ENCODE data around the gene LTBP1. TPM values are rescaled to one million over a fixed set of nuclear protein-coding genes. Genes with fewer than 3 reads are reported as not detected.

LTBP1 gene
- total RNA-seq, 5 donors from 2014 or later (not counting 1 experiment from before 2014, with no cell fraction given): 0.16 to 0.76 (median 0.43) TPM

DNA sequence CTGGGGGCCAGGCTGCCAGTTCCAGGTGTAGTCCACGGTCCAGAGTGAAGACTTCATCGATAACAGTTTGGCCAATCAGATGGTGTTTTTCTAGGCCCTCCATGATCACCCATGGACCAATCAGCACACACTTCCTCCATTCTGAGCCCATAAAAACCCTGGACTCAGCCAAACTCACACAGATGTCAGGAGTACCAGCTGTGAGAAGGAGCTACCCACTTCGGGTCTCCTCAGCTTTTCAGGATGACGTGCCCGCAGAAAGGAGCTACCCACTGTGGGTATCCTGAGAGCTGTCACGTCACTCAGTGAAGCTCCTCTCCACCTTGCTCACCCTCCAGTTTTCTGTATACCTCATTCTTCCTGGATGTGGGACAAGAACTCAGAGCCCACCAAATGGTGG lies 319.7 kb downstream of the LTBP1 start:
- H3K4me3 Mint-ChIP-seq: no peak overlapping the region
- ATAC-seq (replicated peaks in 1 of 4): no peak
- WGBS (ENCODE audit: insufficient coverage): 100% methylated on average over 6 of the region's 6 CpGs

DNA sequence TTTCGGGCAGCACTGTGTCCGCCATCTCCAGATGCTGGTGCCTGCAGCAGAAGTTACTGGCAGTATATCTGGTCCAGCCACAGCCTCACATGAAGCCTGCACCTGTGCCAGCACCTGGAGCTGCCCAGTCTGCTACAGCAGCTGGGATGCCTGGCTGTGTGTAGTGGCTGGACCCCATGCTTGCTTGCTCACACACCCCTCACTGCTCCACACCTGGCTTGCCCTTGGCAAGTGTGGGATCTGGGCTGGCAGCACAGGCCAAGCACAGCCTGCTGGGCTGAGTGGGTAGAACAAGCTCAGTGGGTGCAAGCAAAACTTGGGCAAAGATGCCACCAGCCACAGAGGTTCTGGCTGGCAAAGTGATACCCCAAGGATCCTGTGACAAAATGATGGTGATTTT lies 320.3 kb downstream of the LTBP1 start:
- H3K4me3 Mint-ChIP-seq: no peak overlapping the region
- Histone ChIP-seq H3K9me3 (no peaks in the 10 kb centered on the region), H3K4me1 (ENCODE audit: control insufficient read depth in 1 of 2, extremely low read depth in 1 of 2, insufficient read depth in 2 of 2, low read length in 2 of 2) (no peaks in the 10 kb centered on the region), H3K27ac (ENCODE audit: low read length) (no peak overlapping the region), H3K27me3 (replicated peaks in 1 of 2; ENCODE audit: control insufficient read depth in 2 of 2, extremely low read depth in 1 of 2, insufficient read depth in 2 of 2, low read length in 1 of 2) (peaks cover 0 to 5% of the 10 kb centered on the region in 2 experiments), H3K4me3 (ENCODE audit: control insufficient read depth in 1 of 2, extremely low read depth in 1 of 2, low read length in 1 of 2) (no peak overlapping the region), H3K36me3 (ENCODE audit: control insufficient read depth in 2 of 2, extremely low read depth in 1 of 2, insufficient read depth in 1 of 2, low read length in 1 of 2) (no peaks in the 10 kb centered on the region)
- H3K27me3 Mint-ChIP-seq: peaks cover 3% of the 10 kb centered on the region in 2 donors
- ChIA-PET CTCF (no interaction called here), POLR2A (no interaction called here)
- H3K4me1 Mint-ChIP-seq: peaks cover 0 to 6% (median 3%) of the 10 kb centered on the region in 3 donors
- ATAC-seq (replicated peaks in 1 of 4): no peak
- WGBS (ENCODE audit: insufficient coverage): 92% methylated on average over 2 of the region's 2 CpGs
- DNase-seq: no peak
- H3K9me3 Mint-ChIP-seq: no peaks in the 10 kb centered on the region
- no peak overlapping the region for H3K27ac Mint-ChIP-seq
- no peaks in the 10 kb centered on the region for H3K36me3 Mint-ChIP-seq

More for the DNA sequence above, 319.7 kb downstream of the LTBP1 start:
- H3K9me3 ChIP-seq: no peaks in the 10 kb centered on the region
- DNase-seq: no peak
- peaks cover 0 to 5% of the 10 kb centered on the region in 2 experiments for H3K27me3 ChIP-seq (replicated peaks in 1 of 2; ENCODE audit: control insufficient read depth in 2 of 2, extremely low read depth in 1 of 2, insufficient read depth in 2 of 2, low read length in 1 of 2)
- CTCF ChIA-PET: no interaction called here
- Mint-ChIP-seq H3K9me3 (no peaks in the 10 kb centered on the region), H3K27ac (no peak overlapping the region), H3K27me3 (peaks cover 3% of the 10 kb centered on the region in 2 donors), H3K36me3 (no peaks in the 10 kb centered on the region), H3K4me1 (peaks cover 0 to 3% (median 0%) of the 10 kb centered on the region in 3 donors)
- no peaks in the 10 kb centered on the region for H3K36me3 ChIP-seq (ENCODE audit: control insufficient read depth in 2 of 2, extremely low read depth in 1 of 2, insufficient read depth in 1 of 2, low read length in 1 of 2)
- no peak overlapping the region for H3K27ac ChIP-seq (ENCODE audit: low read length)
- H3K4me1 ChIP-seq (ENCODE audit: control insufficient read depth in 1 of 2, extremely low read depth in 1 of 2, insufficient read depth in 2 of 2, low read length in 2 of 2): no peaks in the 10 kb centered on the region
- no peak overlapping the region for H3K4me3 ChIP-seq (ENCODE audit: control insufficient read depth in 1 of 2, extremely low read depth in 1 of 2, low read length in 1 of 2)
- POLR2A ChIA-PET: no interaction called here

DNA sequence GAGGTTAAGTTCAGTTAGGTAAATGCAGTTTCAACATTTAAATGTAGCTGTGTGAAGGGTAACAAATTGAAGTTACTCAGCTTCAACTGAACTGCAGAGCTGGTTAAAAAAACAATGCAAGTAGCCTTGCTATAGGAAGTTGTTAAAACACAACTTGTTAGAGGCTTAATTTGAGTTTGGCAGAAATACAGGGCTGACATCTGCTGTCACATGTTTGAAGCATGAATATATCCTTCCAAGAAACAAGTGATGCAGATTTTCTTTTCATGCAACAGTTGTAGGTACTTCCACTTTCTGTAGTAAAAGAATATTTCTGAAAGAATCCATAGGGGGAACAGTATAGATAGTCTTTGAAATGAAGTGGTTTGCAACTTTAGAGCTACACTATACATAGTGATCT lies 321.0 kb downstream of the LTBP1 start:
- Mint-ChIP-seq H3K9me3 (no peaks in the 10 kb centered on the region), H3K27ac (no peak overlapping the region), H3K4me3 (no peak overlapping the region), H3K27me3 (peaks cover 3% of the 10 kb centered on the region in 2 donors), H3K36me3 (no peaks in the 10 kb centered on the region), H3K4me1 (peaks cover 0 to 8% (median 5%) of the 10 kb centered on the region in 3 donors)
- Histone ChIP-seq H3K4me1 (ENCODE audit: control insufficient read depth in 1 of 2, extremely low read depth in 1 of 2, insufficient read depth in 2 of 2, low read length in 2 of 2) (peaks cover 0 to 3% of the 10 kb centered on the region in 2 experiments), H3K36me3 (ENCODE audit: control insufficient read depth in 2 of 2, extremely low read depth in 1 of 2, insufficient read depth in 1 of 2, low read length in 1 of 2) (no peaks in the 10 kb centered on the region), H3K4me3 (ENCODE audit: control insufficient read depth in 1 of 2, extremely low read depth in 1 of 2, low read length in 1 of 2) (no peak overlapping the region), H3K9me3 (no peaks in the 10 kb centered on the region), H3K27me3 (replicated peaks in 1 of 2; ENCODE audit: control insufficient read depth in 2 of 2, extremely low read depth in 1 of 2, insufficient read depth in 2 of 2, low read length in 1 of 2) (peaks cover 0 to 5% of the 10 kb centered on the region in 2 experiments), H3K27ac (ENCODE audit: low read length) (no peak overlapping the region)
- ChIA-PET CTCF (no interaction called here), POLR2A (interaction anchor here in 1 of 2 donors (0.6 kb wide), 1 partner anchor 273 kb away, joined by 3 read pairs; no protein-coding TSS in a partner anchor)
- ATAC-seq (replicated peaks in 1 of 4): no peak
- DNase-seq: no peak

DNA sequence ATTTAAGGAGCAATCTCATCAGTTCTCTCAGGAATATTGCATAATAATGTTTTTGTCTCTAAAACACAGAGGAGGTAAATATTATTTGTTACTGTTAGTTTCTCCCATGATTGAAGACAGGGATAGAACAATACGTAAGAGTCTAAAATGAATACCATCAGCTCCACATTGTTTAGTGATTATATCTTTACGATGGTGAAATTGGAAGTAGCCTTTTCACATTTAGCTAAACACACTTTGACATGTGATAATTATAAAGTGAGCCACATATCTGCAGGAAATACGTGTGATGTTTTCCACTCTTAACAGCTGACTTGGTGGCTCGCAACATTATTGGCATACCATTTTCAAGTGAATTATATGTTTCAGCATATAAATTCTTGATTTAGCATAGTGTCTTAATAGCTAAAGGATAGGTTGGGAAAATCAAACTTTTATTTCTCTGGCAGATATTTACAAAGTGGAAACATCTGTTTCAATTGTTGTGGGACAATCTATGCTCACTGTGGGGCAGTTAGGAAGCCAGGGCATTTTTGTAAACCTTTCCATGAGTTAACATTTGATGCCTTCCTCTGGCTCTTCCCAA lies 321.6 kb downstream of the LTBP1 start:
- no CpG with 5 or more reads among the region's 4 CpGs for WGBS (ENCODE audit: insufficient coverage)
- Histone ChIP-seq H3K27me3 (replicated peaks in 1 of 2; ENCODE audit: control insufficient read depth in 2 of 2, extremely low read depth in 1 of 2, insufficient read depth in 2 of 2, low read length in 1 of 2) (peaks cover 0 to 5% of the 10 kb centered on the region in 2 experiments), H3K36me3 (ENCODE audit: control insufficient read depth in 2 of 2, extremely low read depth in 1 of 2, insufficient read depth in 1 of 2, low read length in 1 of 2) (no peaks in the 10 kb centered on the region), H3K9me3 (no peaks in the 10 kb centered on the region), H3K4me3 (ENCODE audit: control insufficient read depth in 1 of 2, extremely low read depth in 1 of 2, low read length in 1 of 2) (no peak overlapping the region), H3K27ac (ENCODE audit: low read length) (no peak overlapping the region), H3K4me1 (ENCODE audit: control insufficient read depth in 1 of 2, extremely low read depth in 1 of 2, insufficient read depth in 2 of 2, low read length in 2 of 2) (peaks cover 0 to 3% of the 10 kb centered on the region in 2 experiments)
- Mint-ChIP-seq H3K4me1 (peaks cover 0 to 12% (median 5%) of the 10 kb centered on the region in 3 donors), H3K9me3 (no peaks in the 10 kb centered on the region), H3K36me3 (no peaks in the 10 kb centered on the region), H3K4me3 (no peak overlapping the region), H3K27ac (no peak overlapping the region), H3K27me3 (peaks cover 0 to 3% of the 10 kb centered on the region in 2 donors)
- ChIA-PET POLR2A (interaction anchor here in 1 of 2 donors (0.6 kb wide), 1 partner anchor 273 kb away, joined by 3 read pairs; no protein-coding TSS in a partner anchor), CTCF (interaction anchor here in 1 of 2 donors (0.6 kb wide), 1 partner anchor 612 kb away, joined by 4 read pairs; no protein-coding TSS in a partner anchor)
- no peak for ATAC-seq (replicated peaks in 1 of 4)
- DNase-seq: no peak

DNA sequence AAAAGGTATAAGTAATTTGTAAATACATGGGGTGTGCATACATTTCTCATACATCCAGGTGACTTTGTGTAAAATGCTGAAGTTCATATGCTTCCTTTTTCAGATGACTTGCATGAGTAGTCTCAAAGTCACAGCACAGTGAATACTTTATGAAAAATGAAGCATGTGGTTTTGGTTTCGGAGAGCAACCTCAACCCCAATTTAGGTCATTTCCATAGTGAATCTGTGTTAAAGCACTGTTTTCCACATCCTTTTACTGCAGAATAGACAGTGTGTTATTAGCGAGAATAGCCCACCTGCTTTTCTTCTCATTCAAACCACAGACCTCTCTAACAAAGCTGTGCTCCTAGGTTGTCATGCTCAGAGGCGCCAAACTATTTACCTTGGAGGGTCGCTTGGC lies 325.2 kb downstream of the LTBP1 start:
- Histone ChIP-seq H3K36me3 (ENCODE audit: control insufficient read depth in 2 of 2, extremely low read depth in 1 of 2, insufficient read depth in 1 of 2, low read length in 1 of 2) (no peaks in the 10 kb centered on the region), H3K4me3 (ENCODE audit: control insufficient read depth in 1 of 2, extremely low read depth in 1 of 2, low read length in 1 of 2) (no peak overlapping the region), H3K27ac (ENCODE audit: low read length) (no peak overlapping the region), H3K9me3 (no peaks in the 10 kb centered on the region), H3K27me3 (replicated peaks in 1 of 2; ENCODE audit: control insufficient read depth in 2 of 2, extremely low read depth in 1 of 2, insufficient read depth in 2 of 2, low read length in 1 of 2) (peaks cover 0 to 2% of the 10 kb centered on the region in 2 experiments), H3K4me1 (ENCODE audit: control insufficient read depth in 1 of 2, extremely low read depth in 1 of 2, insufficient read depth in 2 of 2, low read length in 2 of 2) (peaks cover 0 to 8% of the 10 kb centered on the region in 2 experiments)
- ATAC-seq (replicated peaks in 1 of 4) (peak in 2 of 4 experiments; percentile 26 to 47), DNase-seq (peak in 2 of 35 experiments; percentile 3 to 39)
- H3K36me3 Mint-ChIP-seq: no peaks in the 10 kb centered on the region
- H3K4me1 Mint-ChIP-seq: peaks cover 0 to 18% (median 5%) of the 10 kb centered on the region in 3 donors
- H3K4me3 Mint-ChIP-seq: no peak overlapping the region
- no peaks in the 10 kb centered on the region for H3K9me3 Mint-ChIP-seq
- peaks cover 0 to 5% of the 10 kb centered on the region in 2 donors for H3K27me3 Mint-ChIP-seq
- ChIA-PET CTCF (no interaction called here), POLR2A (no interaction called here)
- H3K27ac Mint-ChIP-seq: no peak overlapping the region
- WGBS (ENCODE audit: insufficient coverage): no CpG with 5 or more reads among the region's 4 CpGs

DNA sequence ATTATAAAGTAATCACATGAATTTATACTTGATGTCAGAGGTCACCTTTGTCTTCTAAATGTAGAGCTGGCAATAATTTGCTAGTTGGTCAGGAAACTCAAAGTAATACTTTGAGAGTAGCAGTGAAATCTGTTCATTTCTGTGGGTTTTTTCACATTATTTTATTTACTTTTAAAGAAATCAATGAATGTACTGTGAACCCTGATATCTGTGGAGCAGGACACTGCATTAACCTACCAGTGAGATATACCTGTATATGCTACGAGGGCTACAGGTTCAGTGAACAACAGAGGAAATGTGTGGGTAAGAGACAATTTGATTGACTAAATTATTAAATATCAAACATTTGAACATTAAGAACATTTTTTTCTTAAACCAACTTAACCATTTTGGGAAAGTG lies 326.7 kb downstream of the LTBP1 start:
- ChIA-PET CTCF (no interaction called here), POLR2A (no interaction called here)
- no peak overlapping the region for H3K4me3 Mint-ChIP-seq
- Histone ChIP-seq H3K36me3 (ENCODE audit: control insufficient read depth in 2 of 2, extremely low read depth in 1 of 2, insufficient read depth in 1 of 2, low read length in 1 of 2) (no peaks in the 10 kb centered on the region), H3K4me1 (ENCODE audit: control insufficient read depth in 1 of 2, extremely low read depth in 1 of 2, insufficient read depth in 2 of 2, low read length in 2 of 2) (peaks cover 0 to 8% of the 10 kb centered on the region in 2 experiments), H3K4me3 (ENCODE audit: control insufficient read depth in 1 of 2, extremely low read depth in 1 of 2, low read length in 1 of 2) (no peak overlapping the region), H3K9me3 (no peaks in the 10 kb centered on the region), H3K27me3 (replicated peaks in 1 of 2; ENCODE audit: control insufficient read depth in 2 of 2, extremely low read depth in 1 of 2, insufficient read depth in 2 of 2, low read length in 1 of 2) (no peaks in the 10 kb centered on the region), H3K27ac (ENCODE audit: low read length) (no peak overlapping the region)
- H3K9me3 Mint-ChIP-seq: no peaks in the 10 kb centered on the region
- DNase-seq (no peak), ATAC-seq (replicated peaks in 1 of 4) (no peak)
- H3K4me1 Mint-ChIP-seq: peaks cover 0 to 18% (median 5%) of the 10 kb centered on the region in 3 donors
- no peaks in the 10 kb centered on the region for H3K36me3 Mint-ChIP-seq
- no peak overlapping the region for H3K27ac Mint-ChIP-seq
- peaks cover 0 to 5% of the 10 kb centered on the region in 2 donors for H3K27me3 Mint-ChIP-seq
- WGBS (ENCODE audit: insufficient coverage): no CpG with 5 or more reads among the region's 1 CpG

Measured in T-cell (primary cell).